NCI-H460 (cell line): ENCODE data around the gene PTTG1IP. TPM values are rescaled to one million over a fixed set of nuclear protein-coding genes. Genes with fewer than 3 reads are reported as not detected.

Experiments
- DNase-seq: peaks from one replicate; pipeline ENCODE4 v3.0.0-alpha.2; 2016; ENCODE audit warnings: low read depth; ENCODE audit errors: extremely low read depth
- total RNA-seq: library from RNA; depleted of rRNA; stranded (reverse); fragments of >200 nt; shearing (Covaris generic); gene quantifications from 2 replicates; pipeline ENCODE4 v1.2.3, GENCODE V29; 2014

PTTG1IP gene
- total RNA-seq, 1 experiment from 2014 or later, result 139 TPM

DNA sequence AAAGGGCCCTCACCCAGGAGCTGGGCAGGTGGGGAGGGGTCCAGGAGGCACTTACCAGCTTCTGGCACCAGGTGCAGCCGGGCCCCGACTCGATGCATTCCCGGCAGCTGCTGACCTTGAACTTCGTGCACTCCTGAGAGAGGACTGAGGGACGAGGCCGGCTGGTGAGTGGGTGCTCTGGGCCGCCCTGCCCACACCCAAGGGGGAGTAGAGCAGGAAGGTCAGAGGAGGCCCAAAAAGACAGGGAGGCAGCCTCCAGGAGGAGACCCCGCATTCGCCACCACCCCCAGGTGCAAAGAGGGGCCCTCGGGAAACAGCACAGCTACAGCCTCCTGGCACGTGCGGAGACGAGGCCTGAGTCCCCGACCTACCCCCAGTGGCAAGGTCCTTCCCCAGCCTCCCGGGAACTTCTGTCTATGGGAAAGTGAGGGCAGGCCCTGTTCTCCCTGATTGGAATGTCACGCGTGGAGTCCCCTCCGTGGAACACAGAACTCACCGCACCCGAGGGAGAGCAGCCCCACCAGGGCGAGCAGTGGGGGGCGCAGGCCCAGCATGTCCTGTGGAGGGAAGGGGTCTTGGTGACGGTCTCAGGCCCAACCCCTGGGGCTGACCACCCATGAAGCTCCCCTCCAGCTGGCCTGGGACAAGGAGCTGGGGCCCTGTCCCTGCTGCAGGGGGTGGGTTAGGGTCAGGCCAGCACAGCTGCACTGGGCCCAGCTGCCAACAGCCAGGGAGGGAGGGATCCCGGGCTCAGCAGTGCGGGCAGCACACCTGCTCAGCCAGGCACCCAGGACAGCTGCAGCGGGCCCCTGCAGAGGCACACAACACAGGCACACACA is 37.0 kb upstream of the PTTG1IP start:
- DNase-seq, result no peak

GRCh38 chr21:44909719-44910118 is 36.2 kb upstream of the PTTG1IP start:
- no peak for DNase-seq

DNA sequence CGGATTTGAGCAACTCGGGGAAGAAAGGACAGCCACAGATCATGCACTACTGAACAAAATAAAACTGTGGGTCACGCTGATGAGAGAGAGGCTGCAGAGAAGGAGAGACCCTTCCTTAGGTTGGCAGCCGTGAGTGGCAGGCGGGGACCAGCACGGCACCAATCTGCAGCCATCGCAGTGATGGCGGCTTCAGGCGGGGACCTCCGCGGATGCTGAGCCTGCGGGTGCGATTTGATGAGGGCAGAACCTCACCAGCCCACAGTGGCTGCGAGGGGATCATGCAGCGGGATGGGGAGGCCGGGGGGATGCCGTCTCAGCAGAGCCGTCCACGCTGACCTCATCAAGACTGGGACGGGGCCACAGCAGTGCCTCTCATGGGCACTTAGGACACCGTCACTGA is 35.4 kb upstream of the PTTG1IP start:
- no peak for DNase-seq

- no peak for DNase-seq
Observed at GRCh38 chr21:44907966-44908895, 34.7 kb upstream of the PTTG1IP start.

DNA sequence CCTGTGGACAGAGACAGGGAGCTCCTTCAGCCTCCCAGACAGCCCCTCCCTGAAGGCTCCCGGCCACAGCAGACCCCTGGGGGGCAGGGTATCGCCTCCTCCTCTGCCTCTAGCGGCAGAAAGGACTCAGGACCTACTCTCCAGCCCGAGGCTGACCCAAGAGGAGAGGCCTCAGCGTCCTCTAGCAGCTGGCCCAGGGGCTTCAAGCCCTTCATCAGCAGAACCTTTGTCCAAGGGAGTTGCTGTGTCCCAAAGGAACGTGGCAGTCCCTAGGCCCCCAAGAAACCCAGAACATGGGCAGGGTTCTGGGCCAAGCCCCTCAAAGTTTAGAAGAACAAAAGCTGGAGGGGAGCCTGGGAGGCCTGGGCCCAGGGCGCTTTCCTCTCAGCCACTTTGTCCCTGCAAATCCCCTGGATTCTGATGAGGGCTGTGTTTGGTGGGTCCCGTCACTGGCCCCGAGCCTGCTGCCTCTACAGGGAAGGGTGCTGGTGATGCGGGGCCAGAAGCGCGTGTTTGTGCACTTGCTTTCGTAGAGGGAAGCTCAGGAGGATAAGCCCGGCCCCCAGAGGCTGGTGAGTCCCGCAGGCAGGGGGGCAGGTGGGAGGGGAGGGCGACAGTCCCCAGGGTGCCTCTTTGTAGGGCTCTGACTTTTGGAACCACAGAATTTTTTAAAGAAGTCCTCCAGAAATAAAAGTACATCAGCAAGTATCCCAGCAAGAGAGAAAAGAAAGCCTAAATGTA is 33.9 kb upstream of the PTTG1IP start:
- no peak for DNase-seq

DNA sequence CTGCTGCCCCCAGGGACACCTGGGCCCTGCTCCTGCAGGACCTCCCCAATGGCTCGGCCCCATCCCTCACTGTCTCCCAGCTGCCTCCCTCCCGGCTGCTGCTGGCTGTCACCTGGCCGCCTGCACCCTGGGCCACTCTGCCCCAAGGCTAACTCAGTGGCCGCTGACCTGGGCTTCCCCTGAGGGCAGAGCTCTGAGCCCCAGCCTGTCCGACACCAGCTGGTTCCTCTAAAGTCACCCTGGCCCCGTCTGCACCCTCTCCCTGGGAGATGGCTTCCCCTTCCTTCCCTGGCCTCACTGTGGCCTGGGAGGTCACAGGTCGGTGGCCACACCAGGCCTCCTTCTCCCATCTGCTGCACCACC is 32.2 kb upstream of the PTTG1IP start:
- DNase-seq, result no peak

DNA sequence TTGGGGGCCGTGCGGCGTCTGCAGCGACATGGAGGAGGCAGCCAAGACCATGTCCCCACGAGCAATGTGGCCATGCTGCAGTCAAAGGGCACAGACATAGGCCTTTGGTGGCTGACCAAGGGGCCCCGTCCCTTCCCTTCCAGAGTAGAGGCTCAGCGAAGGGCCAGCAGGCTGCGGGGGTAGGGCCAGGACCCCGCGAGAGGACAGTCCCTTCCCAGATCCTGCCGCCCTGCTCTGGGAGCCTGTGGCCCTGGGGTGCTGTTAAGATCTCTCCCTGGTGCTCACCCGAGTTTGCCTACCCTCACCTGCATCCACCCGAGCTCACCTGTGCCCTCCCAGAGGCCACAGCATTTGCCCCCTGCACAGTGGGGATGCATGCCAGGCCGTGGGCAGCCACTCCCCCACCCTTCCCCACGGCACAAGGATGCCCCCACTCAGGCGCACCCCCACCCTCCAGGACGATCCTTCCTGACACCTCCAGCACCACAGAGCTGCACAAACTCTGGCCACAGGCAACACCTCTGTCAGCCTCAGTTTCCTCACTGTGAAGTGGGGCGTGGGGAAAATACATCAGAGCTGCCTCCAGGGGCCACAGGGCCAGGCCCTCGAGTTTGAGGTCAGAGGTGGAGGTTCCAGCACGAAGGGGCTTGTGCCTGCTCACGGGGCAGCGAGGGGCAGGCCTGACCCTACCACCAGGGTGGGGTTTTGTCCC is 31.7 kb upstream of the PTTG1IP start:
- no peak for DNase-seq

DNA sequence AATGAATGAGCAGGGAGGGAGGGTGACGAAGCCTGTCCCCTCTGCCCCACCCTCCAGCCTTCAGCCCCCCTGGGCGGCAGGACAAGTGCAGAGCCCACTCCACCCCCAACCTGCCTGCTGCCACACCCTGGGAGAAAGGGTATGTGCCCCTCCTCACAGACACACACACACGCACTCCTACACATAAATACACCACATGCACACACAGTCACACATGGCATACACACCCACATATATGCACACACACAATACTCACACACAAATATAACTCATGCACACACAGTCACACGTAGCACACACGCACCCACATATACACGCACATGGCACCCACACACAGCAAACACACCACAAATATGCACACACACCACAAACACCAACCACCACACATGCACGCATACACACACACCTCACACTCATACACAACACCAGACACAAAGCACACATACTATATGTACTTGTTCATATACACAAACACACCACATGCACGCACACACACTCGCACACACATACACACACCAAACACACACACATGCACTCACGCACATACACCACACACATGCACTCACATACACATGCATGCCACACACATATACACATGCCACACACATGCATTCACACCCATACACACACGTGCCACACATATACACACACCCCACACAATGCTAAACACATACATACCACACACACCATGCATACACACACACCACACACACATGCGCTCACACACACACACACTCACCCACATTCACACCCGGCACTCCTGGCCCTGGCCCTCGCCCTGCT is 30.8 kb upstream of the PTTG1IP start:
- DNase-seq, result no peak

- DNase-seq, result no peak
Observed at GRCh38 chr21:44903689-44904088, 30.2 kb upstream of the PTTG1IP start.

DNA sequence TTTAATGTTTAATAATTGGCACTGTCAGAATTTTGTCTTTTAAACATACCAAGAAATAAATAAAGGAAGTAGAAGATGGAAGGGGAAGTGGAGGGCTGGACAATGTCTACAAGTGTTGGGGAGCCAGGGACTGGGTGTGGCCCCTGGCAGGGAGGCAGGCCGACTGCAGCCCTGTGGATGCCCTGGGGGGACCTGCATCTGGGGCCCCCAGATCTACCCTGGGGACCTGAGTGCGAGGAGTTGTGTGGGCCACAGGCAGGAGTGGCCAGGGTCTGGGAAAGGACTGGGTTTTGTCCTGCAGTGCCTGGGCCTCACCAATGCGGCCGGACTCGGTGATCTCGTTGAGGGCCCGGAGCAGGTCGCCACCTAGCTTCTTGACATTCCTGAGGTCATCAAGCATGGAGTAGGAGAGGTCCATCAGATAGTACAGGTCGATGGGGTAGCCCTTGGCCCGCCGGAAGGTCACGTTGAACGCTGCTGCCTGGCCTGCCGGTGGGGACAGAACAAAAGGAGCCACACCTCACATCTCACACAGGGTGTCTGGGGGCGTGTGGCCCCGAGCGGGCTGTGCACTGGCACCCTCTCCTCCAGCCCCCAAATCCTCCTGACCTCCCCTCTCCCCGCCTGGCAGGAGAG is 29.7 kb upstream of the PTTG1IP start:
- no peak for DNase-seq

- DNase-seq, result no peak
Observed at GRCh38 chr21:44902268-44903049, 29.0 kb upstream of the PTTG1IP start.

GRCh38 chr21:44901391-44902074 is 28.0 kb upstream of the PTTG1IP start:
- no peak for DNase-seq

DNA sequence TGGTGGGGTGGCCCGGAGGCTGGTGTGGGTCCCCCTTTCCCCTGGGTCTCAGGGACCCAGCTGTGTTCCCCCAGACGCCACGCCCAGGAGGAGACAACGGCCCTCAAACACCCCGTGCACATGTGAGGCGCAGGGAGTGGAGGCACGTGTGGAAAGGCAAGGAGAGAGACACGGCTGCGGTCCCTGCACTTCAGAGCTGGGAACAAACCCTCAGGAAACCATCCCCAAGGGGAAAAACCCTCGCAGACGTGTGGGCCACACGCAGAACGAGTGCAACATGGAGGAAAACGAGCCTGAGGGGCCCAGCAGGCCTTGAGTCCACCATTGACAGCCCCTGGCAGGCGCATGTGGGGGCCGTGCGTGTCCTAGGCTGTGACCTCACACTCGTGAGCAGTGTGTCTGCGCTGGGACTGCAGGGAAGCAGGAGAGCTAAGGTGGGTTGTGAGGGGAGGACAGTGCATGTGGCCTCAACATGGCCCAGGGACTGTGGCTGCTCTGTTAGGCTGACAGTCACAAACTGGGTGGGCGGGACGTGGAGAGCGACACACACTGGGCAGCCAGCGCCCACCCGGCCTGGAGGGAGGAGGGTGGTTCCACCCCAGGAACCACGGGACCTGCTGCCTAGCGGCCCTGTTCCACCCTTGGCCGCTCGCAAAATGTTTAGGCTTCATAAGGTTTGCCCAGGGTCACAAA is 27.2 kb upstream of the PTTG1IP start:
- DNase-seq, result no peak

DNA sequence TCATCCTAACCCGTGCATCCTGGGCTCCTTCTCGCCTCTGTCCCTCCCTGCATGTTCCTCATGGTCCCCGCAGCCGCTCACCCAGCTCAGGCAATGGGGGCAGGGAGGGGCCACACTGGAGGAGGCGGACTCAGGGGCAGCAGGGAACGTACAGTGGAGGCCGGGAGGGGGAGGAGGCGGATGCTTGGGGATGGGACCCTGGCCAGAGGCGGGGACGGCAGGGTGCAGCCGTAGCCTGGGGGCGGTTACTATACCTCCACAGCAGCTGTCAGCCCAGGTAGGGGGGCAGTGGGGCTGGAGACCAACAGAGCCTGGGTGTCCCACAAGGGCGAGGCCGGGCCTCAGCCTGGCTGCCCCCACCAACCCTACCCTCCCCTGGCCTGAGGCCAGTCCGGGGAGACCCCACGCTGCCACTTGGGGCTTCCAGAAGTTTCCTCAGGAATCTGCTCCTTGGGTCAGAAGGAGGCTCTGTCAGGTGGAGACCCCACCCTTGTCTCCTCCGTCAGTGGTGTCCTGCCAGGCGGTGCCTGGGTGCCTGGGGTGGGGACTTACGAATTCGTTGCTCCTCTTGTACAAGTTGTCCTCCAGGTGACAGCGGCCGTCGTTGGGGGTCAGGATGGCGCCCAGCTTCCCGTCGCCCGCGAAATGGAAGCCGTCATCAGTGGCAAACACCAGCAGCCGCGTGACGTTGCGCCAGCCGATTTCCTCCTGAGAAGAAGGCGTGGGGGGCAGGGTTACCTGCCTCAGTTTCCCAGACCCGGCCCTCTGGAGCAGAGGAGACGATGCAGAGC is 26.5 kb upstream of the PTTG1IP start:
- no peak for DNase-seq

DNA sequence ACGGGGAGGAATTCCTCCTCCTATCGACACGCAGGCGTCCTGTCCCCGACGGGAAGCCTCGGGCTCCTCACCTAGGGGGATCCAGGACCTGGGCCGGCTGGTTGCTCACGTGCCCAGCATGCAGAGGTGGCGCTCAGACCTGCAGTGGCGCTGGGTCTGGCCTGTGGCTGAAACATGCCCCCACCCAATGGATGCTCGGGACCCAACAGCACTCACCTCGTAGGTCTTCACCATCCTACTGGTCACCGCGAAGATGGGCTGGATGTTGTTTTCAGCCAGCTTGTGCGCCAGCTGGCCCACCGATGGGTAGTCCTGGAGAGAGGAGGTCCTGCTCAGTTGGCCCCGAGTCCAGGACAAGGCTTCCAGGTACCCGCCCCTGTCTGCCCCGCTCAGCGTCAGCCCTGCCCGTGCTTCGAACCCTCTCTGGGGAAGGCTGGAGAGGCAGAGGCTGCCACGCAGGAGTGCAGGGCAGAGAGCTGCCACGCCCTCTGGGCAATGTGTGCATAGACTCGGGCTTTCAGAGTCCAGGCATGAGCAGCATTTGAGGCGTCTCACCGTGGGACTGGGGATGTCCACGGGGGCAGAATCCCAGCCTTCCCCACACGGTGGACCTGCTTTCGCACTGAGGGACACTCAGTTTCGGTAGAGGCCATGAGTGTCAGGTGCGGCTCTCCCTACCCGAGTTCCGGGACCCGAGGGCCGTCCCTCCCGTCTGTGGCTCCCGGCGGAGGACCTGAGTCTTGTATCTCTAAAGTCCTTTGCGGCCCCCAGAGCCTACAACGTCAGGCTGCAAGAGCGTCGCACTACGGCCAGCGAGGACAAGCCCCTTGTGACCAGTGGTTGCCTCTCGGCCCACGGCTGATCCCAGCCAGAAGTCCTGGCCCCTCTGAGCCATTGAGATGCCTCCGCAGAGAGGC is 25.6 kb upstream of the PTTG1IP start:
- DNase-seq, result no peak
